SU-DHL-6 (cell line): ENCODE data around the gene KRTCAP2.

Source experiments
- H2AFZ ChIP-seq: fragments of 200-600 bp; sonication (generic); 2 replicates; pipeline ENCODE4 v1.6.1; 2014; ENCODE audit warnings: low read depth, mild to moderate bottlenecking, moderate library complexity, mixed read lengths, antibody characterized with exemption, low read length; ENCODE audit not compliant: severe bottlenecking
- H3F3A ChIP-seq: fragments of 200-600 bp; shearing (Covaris generic); 2 replicates; pipeline ENCODE4 v1.6.0; 2016; ENCODE audit warnings: antibody characterized with exemption, mild to moderate bottlenecking; ENCODE audit not compliant: insufficient read depth
- H3K27ac ChIP-seq: fragments of 200-600 bp; sonication (generic); 2 replicates; pipeline ENCODE4 v1.5.1; 2016; ENCODE audit warnings: low read depth, mild to moderate bottlenecking, low read length, moderate library complexity, mixed read lengths
- H3K27me3 ChIP-seq: fragments of 200-600 bp; sonication (generic), shearing (Covaris generic); 2 replicates; pipeline ENCODE4 v1.6.0; 2014; ENCODE audit warnings: mild to moderate bottlenecking, low read length
- H3K36me3 ChIP-seq: fragments of 200-600 bp; sonication (generic); 2 replicates; pipeline ENCODE4 v1.6.1; 2014; ENCODE audit warnings: mild to moderate bottlenecking, low read length, mixed read lengths
- H3K4me2 ChIP-seq: fragments of 300-600, 200-600 bp; shearing (Covaris generic), sonication (generic); 2 replicates; pipeline ENCODE4 v1.6.0; 2014; ENCODE audit warnings: low read length, low read depth, mild to moderate bottlenecking; ENCODE audit not compliant: poor library complexity, severe bottlenecking
- H3K4me3 ChIP-seq: fragments of 200-600 bp; sonication (generic); 2 replicates; pipeline ENCODE4 v1.5.1; 2014; ENCODE audit warnings: antibody characterized with exemption, low read length, mild to moderate bottlenecking, mixed read lengths; ENCODE audit not compliant: insufficient read depth, poor library complexity, severe bottlenecking
- H3K79me2 ChIP-seq: fragments of 200-600 bp; sonication (generic); 2 replicates; pipeline ENCODE4 v1.6.1; 2014; ENCODE audit warnings: mild to moderate bottlenecking, low read length, moderate library complexity; ENCODE audit not compliant: insufficient read depth
- H3K9ac ChIP-seq: fragments of 200-600 bp; sonication (generic); 2 replicates; pipeline ENCODE4 v1.7.0; 2014; ENCODE audit warnings: mild to moderate bottlenecking, low read length
- H3K9me2 ChIP-seq: fragments of 200-600 bp; sonication (generic); replicated peaks from 2 replicates; pipeline ENCODE4 v1.6.1; 2014; ENCODE audit warnings: low read length; ENCODE audit not compliant: insufficient read depth
- H3K9me3 ChIP-seq: fragments of 200-600 bp; sonication (generic); 2 replicates; pipeline ENCODE4 v1.6.1; 2014; ENCODE audit warnings: low read length, mixed read lengths; ENCODE audit not compliant: insufficient read depth
- H4K20me1 ChIP-seq: fragments of 200-600 bp; sonication (generic); 2 replicates; pipeline ENCODE4 v1.6.1; 2014; ENCODE audit warnings: low read depth, mild to moderate bottlenecking, antibody characterized with exemption, low read length, moderate library complexity, mixed read lengths
- EZH2phosphoT487 ChIP-seq: fragments of 200-600 bp; sonication (generic), shearing (Covaris generic); conservative IDR thresholded peaks from 2 replicates; pipeline ENCODE4 v1.6.1; 2018; ENCODE audit warnings: mild to moderate bottlenecking, antibody characterized with exemption, low read length, moderate library complexity, mixed read lengths
- TF ChIP-seq, protein P1 (sequence below): fragments of 200-600 bp; sonication (generic); IDR thresholded peaks from one replicate; pipeline ENCODE4 v1.5.1; 2017; ENCODE audit warnings: antibody characterized with exemption, mild to moderate bottlenecking, low read length, moderate library complexity; ENCODE audit not compliant: insufficient read depth, poor library complexity, severe bottlenecking

KRTCAP2 gene

DNA sequence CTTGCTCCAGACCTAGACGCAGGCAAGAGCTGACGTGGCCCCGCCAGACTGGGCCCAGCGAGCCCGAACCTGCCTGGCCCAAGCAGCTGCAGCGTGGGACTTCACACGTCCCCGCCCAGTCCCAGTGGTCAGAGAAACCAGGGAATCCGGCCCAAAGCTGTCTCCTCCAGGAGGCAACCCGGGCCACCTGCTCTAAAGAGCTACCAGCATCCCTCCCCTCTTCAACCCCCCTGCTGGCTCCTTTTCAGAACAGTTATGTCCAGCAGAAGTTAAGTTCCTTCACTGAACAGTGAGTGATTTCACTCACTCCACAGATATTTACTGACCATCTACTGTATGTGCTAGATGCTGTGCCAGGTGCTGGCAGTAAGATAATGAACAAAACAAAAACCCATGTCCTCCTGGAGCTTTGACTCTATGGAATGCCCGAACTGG, 47.6 kb downstream of the KRTCAP2 start:
- Histone ChIP-seq H3K27ac (no peak overlapping the region), H3K4me3 (no peak overlapping the region), H3K9me3 (no peaks in the 10 kb centered on the region), H3K36me3 (no peaks in the 10 kb centered on the region), H3K9ac (no peak overlapping the region), H3K4me2 (no peak overlapping the region), H2AFZ (no peak overlapping the region), H3K79me2 (no peaks in the 10 kb centered on the region), H3K27me3 (no peaks in the 10 kb centered on the region), H3K9me2 (no peaks in the 10 kb centered on the region), H3F3A (no peaks in the 10 kb centered on the region), H4K20me1 (no peaks in the 10 kb centered on the region)
- TF ChIP-seq, protein P1, sequence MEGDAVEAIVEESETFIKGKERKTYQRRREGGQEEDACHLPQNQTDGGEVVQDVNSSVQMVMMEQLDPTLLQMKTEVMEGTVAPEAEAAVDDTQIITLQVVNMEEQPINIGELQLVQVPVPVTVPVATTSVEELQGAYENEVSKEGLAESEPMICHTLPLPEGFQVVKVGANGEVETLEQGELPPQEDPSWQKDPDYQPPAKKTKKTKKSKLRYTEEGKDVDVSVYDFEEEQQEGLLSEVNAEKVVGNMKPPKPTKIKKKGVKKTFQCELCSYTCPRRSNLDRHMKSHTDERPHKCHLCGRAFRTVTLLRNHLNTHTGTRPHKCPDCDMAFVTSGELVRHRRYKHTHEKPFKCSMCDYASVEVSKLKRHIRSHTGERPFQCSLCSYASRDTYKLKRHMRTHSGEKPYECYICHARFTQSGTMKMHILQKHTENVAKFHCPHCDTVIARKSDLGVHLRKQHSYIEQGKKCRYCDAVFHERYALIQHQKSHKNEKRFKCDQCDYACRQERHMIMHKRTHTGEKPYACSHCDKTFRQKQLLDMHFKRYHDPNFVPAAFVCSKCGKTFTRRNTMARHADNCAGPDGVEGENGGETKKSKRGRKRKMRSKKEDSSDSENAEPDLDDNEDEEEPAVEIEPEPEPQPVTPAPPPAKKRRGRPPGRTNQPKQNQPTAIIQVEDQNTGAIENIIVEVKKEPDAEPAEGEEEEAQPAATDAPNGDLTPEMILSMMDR: no peak
- no peak for TF ChIP-seq EZH2phosphoT487

DNA sequence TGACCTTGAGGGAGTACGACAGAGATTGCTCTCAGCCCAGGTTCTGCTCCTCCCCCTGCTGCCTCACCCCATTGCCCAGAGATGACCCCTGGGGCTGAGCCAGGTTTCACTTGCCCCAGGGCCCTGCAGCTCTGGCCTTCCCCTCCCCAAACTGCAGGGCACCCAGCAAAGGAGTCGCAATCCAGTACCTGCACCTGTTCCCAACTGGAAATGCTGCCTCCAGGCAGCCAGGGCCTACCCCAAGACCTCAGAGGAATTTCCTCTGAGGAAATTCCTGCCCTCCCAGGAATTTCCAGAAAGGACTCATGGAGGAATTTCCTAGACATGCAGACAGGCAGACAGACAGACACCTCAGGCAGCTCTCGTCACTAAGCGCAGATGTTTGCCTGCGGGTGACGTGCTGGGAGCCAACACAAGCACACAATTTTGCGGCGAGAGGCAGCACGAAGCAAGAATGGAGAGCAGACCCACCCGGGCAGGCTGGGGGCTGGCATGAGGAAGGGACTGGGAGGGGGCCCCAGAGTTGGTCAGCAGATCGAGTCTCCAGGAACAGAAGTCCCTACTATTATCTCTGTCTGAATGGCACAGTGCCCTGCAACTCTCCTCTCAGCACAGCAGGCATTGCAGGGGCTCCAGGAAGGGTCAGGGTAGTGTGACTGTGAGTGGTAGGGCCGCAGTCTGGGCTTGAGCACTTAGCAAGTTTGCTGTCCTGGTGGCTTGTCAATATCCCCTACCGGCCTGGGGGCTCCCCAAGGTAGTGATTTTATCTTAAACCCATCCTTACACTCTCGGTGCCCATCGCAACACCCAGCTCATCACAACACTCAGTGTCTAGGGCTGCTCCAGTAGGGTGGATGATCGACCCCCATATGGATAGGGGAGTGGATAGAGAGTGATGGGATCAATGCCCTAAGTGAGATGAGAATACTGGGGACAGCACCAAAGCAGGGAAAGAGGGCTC, 48.3 kb downstream of the KRTCAP2 start:
- Histone ChIP-seq H3K9ac (no peak overlapping the region), H3K4me2 (no peak overlapping the region)

DNA sequence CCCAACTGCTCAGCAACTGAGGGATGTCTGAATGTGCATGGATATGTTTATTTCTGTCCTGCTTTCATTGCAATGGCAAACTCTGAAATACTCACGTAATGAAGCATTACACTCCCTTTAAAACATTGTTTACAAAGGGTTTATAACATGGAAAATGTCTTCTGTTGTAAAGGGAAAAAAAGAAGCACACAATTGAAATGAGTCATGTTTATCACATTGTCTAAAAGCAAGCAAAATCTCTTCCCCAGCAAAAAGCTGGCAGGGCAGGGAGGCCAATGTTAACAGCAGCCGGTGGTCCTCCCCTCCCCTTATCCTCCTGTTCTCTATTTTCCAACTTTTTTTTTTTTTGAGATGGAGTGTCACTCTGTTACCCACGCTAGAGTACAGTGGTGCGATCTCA, 49.3 kb downstream of the KRTCAP2 start:
- H3F3A ChIP-seq: no peaks in the 10 kb centered on the region
- H2AFZ ChIP-seq: no peak overlapping the region
- no peaks in the 10 kb centered on the region for H3K36me3 ChIP-seq
- no peaks in the 10 kb centered on the region for H3K9me3 ChIP-seq
- no peaks in the 10 kb centered on the region for H3K9me2 ChIP-seq
- H3K4me3 ChIP-seq: no peak overlapping the region
- no peaks in the 10 kb centered on the region for H4K20me1 ChIP-seq
- H3K27ac ChIP-seq: no peak overlapping the region
- no peak overlapping the region for H3K9ac ChIP-seq
- no peaks in the 10 kb centered on the region for H3K79me2 ChIP-seq
- H3K4me2 ChIP-seq: no peak overlapping the region
- H3K27me3 ChIP-seq: no peaks in the 10 kb centered on the region
- TF ChIP-seq EZH2phosphoT487: no peak
- TF ChIP-seq, protein P1: no peak

More for the DNA sequence above, 48.3 kb downstream of the KRTCAP2 start:
- no peaks in the 10 kb centered on the region for H3K27me3 ChIP-seq
- no peaks in the 10 kb centered on the region for H3F3A ChIP-seq
- no peaks in the 10 kb centered on the region for H3K9me2 ChIP-seq
- H2AFZ ChIP-seq: no peak overlapping the region
- no peaks in the 10 kb centered on the region for H4K20me1 ChIP-seq
- H3K36me3 ChIP-seq: no peaks in the 10 kb centered on the region
- H3K79me2 ChIP-seq: no peaks in the 10 kb centered on the region
- H3K27ac ChIP-seq: no peak overlapping the region
- H3K9me3 ChIP-seq: no peaks in the 10 kb centered on the region
- no peak overlapping the region for H3K4me3 ChIP-seq
- TF ChIP-seq EZH2phosphoT487: no peak
- TF ChIP-seq, protein P1: no peak
